CD14-positive monocyte (primary cell): ENCODE results near the gene DNAJC7. TPM values are rescaled to one million over a fixed set of nuclear protein-coding genes. Genes with fewer than 3 reads are reported as not detected.

Experiments used
- DNase-seq, 3 donors: peaks; one replicate each; pipeline ENCODE4 v3.0.0-alpha.2; 2011 to 2022
- H2AFZ ChIP-seq: 2 replicates; pipeline ENCODE4 v1.6.0; 2012; ENCODE audit warnings: mild to moderate bottlenecking, low read depth, low read length, inconsistent platforms; ENCODE audit not compliant: insufficient read depth, poor library complexity, severe bottlenecking
- H3K27ac ChIP-seq, 2 donors: 1 replicate in 1 of 2; 2 replicates in 1 of 2; pipeline ENCODE4 v1.5.1; 2012 to 2013; ENCODE audit warnings: low read length in 2 of 2, control low read depth in 1 of 2, inconsistent platforms in 1 of 2, low read depth in 1 of 2, mild to moderate bottlenecking in 1 of 2
- H3K27me3 ChIP-seq, 2 donors: one replicate each; pipeline versions ENCODE4 v1.6.0 to v1.6.1; 2011 to 2013; ENCODE audit warnings: low read length in 2 of 2; ENCODE audit not compliant: control insufficient read depth in 2 of 2, insufficient read depth in 2 of 2
- H3K36me3 ChIP-seq, 2 donors: replicated peaks in 1 of 2; 1 replicate in 1 of 2; 2 replicates in 1 of 2; pipeline versions ENCODE4 v1.5.1 to v1.6.1; 2012 to 2013; ENCODE audit warnings: low read length in 2 of 2, control low read depth in 1 of 2, inconsistent platforms in 1 of 2, mild to moderate bottlenecking in 1 of 2; ENCODE audit not compliant: insufficient read depth in 2 of 2, control insufficient read depth in 1 of 2
- H3K4me1 ChIP-seq, 2 donors: 1 replicate in 1 of 2; 2 replicates in 1 of 2; pipeline versions ENCODE4 v1.5.1 to v1.6.1; 2012 to 2013; ENCODE audit warnings: low read length in 2 of 2, control low read depth in 1 of 2, inconsistent platforms in 1 of 2, mild to moderate bottlenecking in 1 of 2, moderate library complexity in 1 of 2; ENCODE audit not compliant: insufficient read depth in 2 of 2, control insufficient read depth in 1 of 2
- H3K4me2 ChIP-seq: replicated peaks from 2 replicates; pipeline ENCODE3; 2012; ENCODE audit warnings: low read length, moderate library complexity, mild to moderate bottlenecking; ENCODE audit not compliant: poor library complexity, severe bottlenecking; ENCODE audit errors: extremely low read depth
- H3K4me3 ChIP-seq, 3 experiments: fragments of 200-600 bp in 1 of 3; sonication (generic) in 1 of 3; replicated peaks in 1 of 3; 1 replicate in 2 of 3; 2 replicates in 1 of 3; pipeline ENCODE4 v1.5.1; 2011 to 2013; ENCODE audit warnings: low read length in 3 of 3, mild to moderate bottlenecking in 3 of 3, control low read depth in 2 of 3, low read depth in 2 of 3, inconsistent platforms in 1 of 3, moderate library complexity in 1 of 3
- H3K79me2 ChIP-seq: 2 replicates; pipeline ENCODE4 v1.6.0; 2012; ENCODE audit warnings: mild to moderate bottlenecking, control low read depth, inconsistent platforms, low read length, moderate library complexity; ENCODE audit not compliant: insufficient read depth
- H3K9ac ChIP-seq: 2 replicates; pipeline ENCODE4 v1.6.0; 2017; ENCODE audit warnings: low read length, mild to moderate bottlenecking; ENCODE audit not compliant: insufficient read depth, poor library complexity, severe bottlenecking
- H3K9me3 ChIP-seq, 2 donors: replicated peaks in 1 of 2; 1 replicate in 1 of 2; 2 replicates in 1 of 2; pipeline versions ENCODE4 v1.5.1 to v1.6.1; 2012 to 2013; ENCODE audit warnings: low read length in 2 of 2, control low read depth in 1 of 2; ENCODE audit not compliant: control insufficient read depth in 1 of 2, insufficient read depth in 1 of 2
- H4K20me1 ChIP-seq: 2 replicates; pipeline ENCODE4 v1.6.0; 2012; ENCODE audit warnings: mild to moderate bottlenecking, low read length, control low read depth, moderate library complexity; ENCODE audit not compliant: insufficient read depth
- H3K27ac Mint-ChIP-seq, 7 donors: one replicate each; pipeline ENCODE4 v1.8.0; 2020; ENCODE audit warnings: mild to moderate bottlenecking in 7 of 7, mixed read lengths in 7 of 7, moderate library complexity in 6 of 7, inconsistent platforms in 2 of 7
- H3K27me3 Mint-ChIP-seq, 3 donors: one replicate each; pipeline ENCODE4 v1.8.0; 2021 to 2022; ENCODE audit warnings: low read depth in 3 of 3, mild to moderate bottlenecking in 3 of 3, mixed read lengths in 3 of 3, moderate library complexity in 3 of 3, inconsistent platforms in 1 of 3
- H3K36me3 Mint-ChIP-seq, 2 donors: one replicate each; pipeline ENCODE4 v1.8.0; 2020; ENCODE audit warnings: mixed read lengths in 2 of 2, inconsistent platforms in 1 of 2, mild to moderate bottlenecking in 1 of 2
- H3K4me1 Mint-ChIP-seq: one replicate; pipeline ENCODE4 v1.8.0; 2020; ENCODE audit warnings: mild to moderate bottlenecking, mixed read lengths
- H3K4me3 Mint-ChIP-seq, 2 donors: one replicate each; pipeline ENCODE4 v1.8.0; 2020; ENCODE audit warnings: mild to moderate bottlenecking in 2 of 2, mixed read lengths in 2 of 2, moderate library complexity in 1 of 2
- H3K9me3 Mint-ChIP-seq, 7 donors: one replicate each; pipeline ENCODE4 v1.8.0; 2020 to 2022; ENCODE audit warnings: mixed read lengths in 7 of 7, mild to moderate bottlenecking in 6 of 7, moderate library complexity in 6 of 7, inconsistent platforms in 2 of 7
- WGBS: methylation state at CpG from one replicate; pipeline ENCODE4 v1.1.5; 2013; ENCODE audit warnings: missing lambda C conversion rate; ENCODE audit not compliant: insufficient coverage; 5-methylcytosine and 5-hydroxymethylcytosine counted together
- intact Hi-C, 2 donors: fragments of 100-400 bp; cut with micrococcal nuclease; formaldehyde crosslinking; loops; one replicate each; pipeline versions ENCODE4 v1.15.0 to v1.15.1; 2023
- polyA plus RNA-seq, 3 donors: library from polyadenylated mRNA; depleted of rRNA in 1 of 3; unstranded in 2 of 3; stranded (reverse) in 1 of 3; fragments of 300-500 nt in 2 of 3; fragments of >200 nt in 1 of 3; fragmentation: Illumina TruSeq in 2 of 3; gene quantifications; 1 replicate in 2 of 3; 2 replicates in 1 of 3; pipeline ENCODE4 v1.2.3, GENCODE V29; 2012 to 2021
- TF ChIP-seq, protein P1 (sequence below): fragments of 200-600 bp; IDR thresholded peaks from one replicate; pipeline ENCODE4 v1.8.0; 2022; ENCODE audit warnings: antibody characterized with exemption, mild to moderate bottlenecking

The DNAJC7 gene
- polyA plus RNA-seq, 3 donors = 29.1 to 79.7 (median 59.6) TPM

DNA sequence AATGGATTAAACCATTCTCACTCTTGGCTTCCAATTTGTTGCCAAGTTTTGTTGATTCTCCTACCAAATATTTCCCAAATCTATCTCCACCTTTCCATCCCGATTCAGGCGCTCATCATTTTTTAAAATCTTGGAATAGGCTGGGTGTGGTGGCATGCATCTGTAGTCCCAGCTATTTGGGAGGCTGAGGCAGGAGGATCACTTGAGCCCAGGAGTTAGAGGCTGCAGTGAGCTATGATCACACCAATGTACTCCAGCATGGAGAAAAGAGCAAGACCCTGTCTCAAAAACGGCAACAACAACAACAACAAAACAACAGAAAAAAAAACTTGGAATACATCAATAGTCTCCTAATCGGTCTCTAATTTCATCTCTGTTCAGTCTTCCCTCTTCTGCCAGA is 1.7 kb upstream of the DNAJC7 start:
- Histone ChIP-seq H3K27ac (no peak overlapping the region), H3K27me3 (no peaks in the 10 kb centered on the region), H4K20me1 (no peaks in the 10 kb centered on the region), H2AFZ (no peak overlapping the region), H3K9me3 (no peaks in the 10 kb centered on the region), H3K4me3 (no peak overlapping the region), H3K9ac (no peak overlapping the region), H3K4me1 (peaks cover 61 to 82% of the 10 kb centered on the region in 2 donors), H3K4me2 (no peak overlapping the region), H3K79me2 (peaks cover 82% of the 10 kb centered on the region), H3K36me3 (peaks cover 12 to 21% of the 10 kb centered on the region in 2 donors)
- Mint-ChIP-seq H3K27ac (peak overlapping the region in 1 of 7 donors; percentile 72), H3K9me3 (peaks cover 0 to 3% (median 0%) of the 10 kb centered on the region in 7 donors), H3K4me1 (peaks cover 65% of the 10 kb centered on the region), H3K36me3 (peaks cover 21 to 38% of the 10 kb centered on the region in 2 donors), H3K4me3 (no peak overlapping the region), H3K27me3 (no peaks in the 10 kb centered on the region)
- TF ChIP-seq, protein P1, sequence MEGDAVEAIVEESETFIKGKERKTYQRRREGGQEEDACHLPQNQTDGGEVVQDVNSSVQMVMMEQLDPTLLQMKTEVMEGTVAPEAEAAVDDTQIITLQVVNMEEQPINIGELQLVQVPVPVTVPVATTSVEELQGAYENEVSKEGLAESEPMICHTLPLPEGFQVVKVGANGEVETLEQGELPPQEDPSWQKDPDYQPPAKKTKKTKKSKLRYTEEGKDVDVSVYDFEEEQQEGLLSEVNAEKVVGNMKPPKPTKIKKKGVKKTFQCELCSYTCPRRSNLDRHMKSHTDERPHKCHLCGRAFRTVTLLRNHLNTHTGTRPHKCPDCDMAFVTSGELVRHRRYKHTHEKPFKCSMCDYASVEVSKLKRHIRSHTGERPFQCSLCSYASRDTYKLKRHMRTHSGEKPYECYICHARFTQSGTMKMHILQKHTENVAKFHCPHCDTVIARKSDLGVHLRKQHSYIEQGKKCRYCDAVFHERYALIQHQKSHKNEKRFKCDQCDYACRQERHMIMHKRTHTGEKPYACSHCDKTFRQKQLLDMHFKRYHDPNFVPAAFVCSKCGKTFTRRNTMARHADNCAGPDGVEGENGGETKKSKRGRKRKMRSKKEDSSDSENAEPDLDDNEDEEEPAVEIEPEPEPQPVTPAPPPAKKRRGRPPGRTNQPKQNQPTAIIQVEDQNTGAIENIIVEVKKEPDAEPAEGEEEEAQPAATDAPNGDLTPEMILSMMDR = no peak
- no peak for DNase-seq
- no CpG with 5 or more reads among the region's 4 CpGs for WGBS
- intact Hi-C loops = no loop called here

DNA sequence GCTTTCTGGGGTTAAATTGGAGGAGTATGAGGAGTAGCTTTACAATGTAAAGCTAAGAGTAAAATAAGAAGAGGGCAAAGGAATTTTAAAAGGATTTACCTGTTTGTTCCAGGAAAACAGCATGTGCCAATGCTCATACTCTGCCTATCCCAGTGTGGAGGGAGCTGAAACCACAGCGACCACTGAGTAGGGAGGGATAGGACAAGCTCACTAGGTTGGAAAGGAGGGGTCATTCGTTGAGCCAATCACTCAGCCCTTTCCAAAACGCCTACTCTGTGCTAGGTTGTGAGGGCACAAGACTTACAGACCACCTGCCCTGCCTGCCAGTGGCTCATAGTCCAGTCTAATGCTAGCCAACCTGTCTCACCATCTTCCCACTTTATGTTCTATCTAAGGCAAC is 1.1 kb upstream of the DNAJC7 start:
- H3K4me3 Mint-ChIP-seq = peak overlapping the region; percentile 93 to 99
- H2AFZ ChIP-seq = peak overlapping the region; percentile 92
- DNase-seq = no peak
- no peaks in the 10 kb centered on the region for H4K20me1 ChIP-seq
- peaks cover 0 to 3% (median 0%) of the 10 kb centered on the region in 7 donors for H3K9me3 Mint-ChIP-seq
- H3K27ac Mint-ChIP-seq = peak overlapping the region in 5 of 7 donors; percentile 2 to 99 (median 42)
- intact Hi-C loops = no loop called here
- peaks cover 57 to 82% of the 10 kb centered on the region in 2 donors for H3K4me1 ChIP-seq
- peaks cover 17 to 31% of the 10 kb centered on the region in 2 donors for H3K36me3 Mint-ChIP-seq
- peak overlapping the region in 1 of 2 donors; percentile 97 for H3K27ac ChIP-seq
- peak overlapping the region; percentile 88 for H3K4me2 ChIP-seq
- H3K4me1 Mint-ChIP-seq = peaks cover 65% of the 10 kb centered on the region
- WGBS = 53% methylated on average over 2 of the region's 3 CpGs
- H3K4me3 ChIP-seq = peak overlapping the region in 1 of 3 experiments; percentile 98
- no peak overlapping the region for H3K9ac ChIP-seq
- peaks cover 88% of the 10 kb centered on the region for H3K79me2 ChIP-seq
- H3K27me3 ChIP-seq = no peaks in the 10 kb centered on the region
- H3K36me3 ChIP-seq = peaks cover 12 to 21% of the 10 kb centered on the region in 2 donors
- H3K9me3 ChIP-seq = no peaks in the 10 kb centered on the region
- H3K27me3 Mint-ChIP-seq = no peaks in the 10 kb centered on the region
- TF ChIP-seq, protein P1 = no peak
